HG02943 (cell line): ENCODE results near the gene COL5A1.

ENCODE experiments used
- ATAC-seq: cut with Tn5 transposase; IDR thresholded peaks from one replicate; pipeline ENCODE4 v1.9.1; 2021; ENCODE audit warnings: mild to moderate bottlenecking, low read depth, moderate library complexity; ENCODE audit not compliant: unreplicated experiment

The COL5A1 gene

GRCh38 chr9:134688661-134689320, 47.2 kb downstream of the COL5A1 start:
- ATAC-seq: no peak

DNA sequence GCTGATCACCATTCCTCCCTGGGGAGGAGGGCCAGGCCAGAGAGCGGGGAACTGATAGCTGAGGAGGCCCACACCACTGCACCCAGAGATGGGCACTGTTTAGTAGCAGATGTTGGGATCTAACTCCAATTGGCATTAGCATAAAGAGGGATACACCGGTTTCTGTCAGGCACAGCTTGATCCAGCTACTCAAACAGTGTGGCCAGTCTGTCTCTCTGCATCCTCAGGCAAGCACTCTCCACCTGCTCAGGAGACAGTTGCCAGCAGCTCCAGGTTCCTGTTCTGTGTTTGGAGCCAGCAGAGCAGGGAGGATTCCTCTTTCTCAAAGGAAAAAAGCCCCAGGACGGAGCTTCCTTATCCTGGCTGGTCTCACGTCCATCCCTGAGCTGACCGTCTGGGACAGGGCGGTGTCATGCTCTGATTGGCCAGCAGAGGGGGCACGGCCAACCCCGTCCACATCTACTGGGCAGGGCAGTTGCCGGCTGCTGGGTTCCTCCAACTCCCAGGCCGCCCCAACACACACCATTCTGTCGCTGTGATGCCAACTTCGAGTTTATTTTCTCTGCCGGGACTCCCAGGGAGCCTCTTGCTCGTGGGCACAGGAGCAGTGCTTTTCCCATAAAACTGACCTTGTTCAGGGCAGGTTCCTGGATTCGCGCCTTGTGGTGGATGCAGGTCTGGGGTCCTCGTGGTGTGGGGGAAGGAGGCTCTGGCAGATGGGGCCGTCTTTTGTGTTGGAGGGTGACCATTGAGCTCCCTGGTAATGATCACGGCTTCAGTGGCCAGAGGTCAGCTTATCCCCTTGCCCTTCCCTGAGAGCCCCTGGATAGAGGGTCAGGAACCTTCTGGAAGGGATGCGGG, 47.9 kb downstream of the COL5A1 start:
- ATAC-seq: no peak

DNA sequence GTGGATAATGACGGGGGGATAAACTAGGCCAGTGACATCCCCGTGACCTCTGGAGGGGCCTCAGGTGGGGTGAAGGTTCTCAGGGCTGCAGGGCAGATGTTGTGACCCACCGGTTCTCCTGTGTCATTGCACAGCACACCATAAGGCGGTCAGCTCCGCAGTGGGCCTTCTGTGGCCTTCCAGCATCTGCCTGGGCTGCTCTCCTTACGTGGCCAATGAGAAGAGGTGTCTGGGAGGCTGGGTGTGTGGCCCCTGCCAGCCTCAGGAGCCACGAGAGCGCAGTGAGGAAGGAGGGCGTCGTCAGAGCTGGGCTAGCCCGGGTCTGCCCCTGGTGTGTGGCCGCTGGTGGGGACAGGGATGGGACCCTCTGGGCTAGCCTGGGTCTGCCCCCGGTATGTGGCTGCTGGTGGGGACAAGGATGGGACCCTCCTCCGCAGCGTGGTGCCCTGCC, 48.7 kb downstream of the COL5A1 start:
- ATAC-seq: no peak

DNA sequence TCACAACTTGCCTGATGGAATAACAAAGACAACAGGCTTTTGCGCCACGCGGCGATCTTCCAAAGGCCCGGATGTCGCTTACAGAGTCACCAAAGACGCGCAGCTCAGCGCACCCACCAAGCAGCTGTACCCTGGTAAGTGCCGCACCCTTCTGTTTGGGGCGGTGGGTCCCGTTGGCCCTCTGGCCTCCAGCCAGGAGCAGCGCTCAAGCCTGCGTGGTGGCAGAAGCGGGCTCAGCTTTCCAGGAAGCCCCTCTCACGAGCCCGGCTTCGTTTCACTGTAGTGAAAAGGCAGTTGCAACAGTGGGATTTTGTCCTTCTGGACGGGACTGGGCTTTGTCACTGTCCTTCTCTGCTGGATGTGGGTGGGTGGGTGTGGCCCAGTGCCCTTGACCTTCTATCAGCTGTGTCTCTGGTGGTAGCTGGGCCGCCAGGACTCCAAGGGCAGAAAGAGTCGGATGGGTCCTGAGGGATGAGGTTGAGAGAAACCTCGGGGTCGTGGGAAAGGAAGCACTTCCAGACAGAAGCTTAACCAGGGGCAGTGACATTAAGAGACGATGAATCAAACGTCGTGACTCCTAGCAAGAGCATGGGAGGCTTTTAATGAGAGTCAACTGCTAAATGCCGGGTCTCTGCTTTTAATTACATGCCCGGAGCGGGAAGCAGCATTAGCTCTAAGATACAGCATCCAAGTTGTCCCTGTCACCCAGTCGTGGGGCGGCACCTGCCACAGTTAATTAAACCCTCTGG, 49.5 kb downstream of the COL5A1 start:
- ATAC-seq: no peak

- ATAC-seq: no peak
Observed at GRCh38 chr9:134691695-134692572, 50.3 kb downstream of the COL5A1 start.

DNA sequence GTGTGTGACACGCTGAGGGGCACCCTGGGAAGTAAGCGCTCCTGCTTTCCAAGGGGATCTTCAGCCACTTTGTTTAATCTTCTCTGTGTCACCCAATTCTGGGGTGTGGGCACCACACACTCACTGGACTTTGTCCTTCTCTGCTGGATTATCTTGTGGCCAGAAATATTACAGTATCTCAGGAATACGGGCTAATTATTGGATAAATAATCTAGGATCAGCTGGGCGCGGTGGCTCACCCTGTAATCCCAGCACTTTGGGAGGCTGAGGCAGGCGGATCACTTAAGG, 50.9 kb downstream of the COL5A1 start:
- no peak for ATAC-seq

- no peak for ATAC-seq
Observed at GRCh38 chr9:134693011-134693410, 51.4 kb downstream of the COL5A1 start.

DNA sequence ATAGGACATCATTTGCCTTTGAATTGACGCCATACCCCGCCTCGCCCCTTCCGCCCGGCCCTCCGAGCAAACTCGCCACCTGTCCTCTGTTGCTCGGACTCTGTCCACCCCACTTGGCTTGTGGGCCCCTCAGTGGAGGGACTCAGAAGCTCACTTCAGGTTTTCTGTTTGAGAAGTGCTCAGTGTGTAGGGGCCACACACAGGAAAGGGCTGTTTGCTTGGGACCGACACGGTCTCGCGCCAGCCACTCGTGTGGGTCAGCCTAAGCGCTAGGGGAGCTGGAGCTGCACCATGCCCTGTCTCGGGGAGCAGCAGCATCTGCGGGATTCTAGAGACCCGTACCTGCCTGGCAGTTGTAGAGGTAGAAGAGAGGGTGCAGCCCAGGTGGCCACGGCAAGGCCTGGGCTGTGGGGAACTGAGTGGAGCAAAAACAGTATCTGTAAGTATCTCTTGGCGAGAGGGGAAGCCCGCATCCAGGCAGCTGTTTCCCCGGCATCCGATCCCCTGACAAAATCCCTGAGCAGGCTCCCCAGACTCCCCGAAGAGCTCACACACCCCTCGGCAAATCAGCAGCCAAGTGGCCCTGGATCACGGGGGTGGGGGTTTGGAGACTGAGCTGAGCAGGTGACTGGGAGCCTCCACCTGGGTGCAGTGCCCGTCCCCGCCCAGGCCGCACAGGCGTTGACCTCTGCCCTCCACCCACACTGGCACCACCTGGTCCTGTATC, 52.2 kb downstream of the COL5A1 start:
- ATAC-seq: no peak

DNA sequence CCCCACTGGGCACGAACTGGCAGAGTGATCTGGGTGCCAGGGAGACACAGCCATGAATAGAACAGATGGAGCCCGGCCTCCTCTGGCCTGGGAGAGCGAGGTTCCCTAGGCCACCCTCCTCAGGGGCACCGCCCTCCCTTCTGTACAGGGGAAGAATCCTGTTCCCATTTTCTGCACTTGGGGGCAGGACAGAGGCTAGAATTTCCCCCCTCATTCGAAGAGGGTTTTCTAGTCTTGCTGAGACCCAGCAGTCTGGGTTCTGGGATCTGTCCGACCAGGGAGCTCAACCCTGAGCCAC, 52.7 kb downstream of the COL5A1 start:
- no peak for ATAC-seq

DNA sequence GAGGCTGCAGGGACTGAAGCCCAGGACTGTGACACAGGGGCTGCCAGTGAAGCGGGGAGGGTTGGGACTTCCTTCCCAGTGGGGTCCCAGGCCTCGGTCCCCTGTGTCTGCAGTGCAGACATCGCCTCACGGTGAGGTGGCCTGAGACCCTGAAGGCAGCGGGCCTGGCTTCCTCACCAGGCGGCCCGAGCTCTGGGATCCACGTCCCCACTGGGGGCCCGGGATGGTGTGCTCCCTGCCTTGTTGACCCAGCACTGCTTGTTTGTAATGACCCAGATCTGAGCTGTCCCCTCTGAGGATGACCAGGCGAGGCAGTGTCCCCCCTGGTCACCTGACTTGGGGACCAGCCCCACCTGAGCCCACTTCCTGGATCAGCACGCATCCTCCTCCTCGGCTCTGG, 53.1 kb downstream of the COL5A1 start:
- no peak for ATAC-seq

DNA sequence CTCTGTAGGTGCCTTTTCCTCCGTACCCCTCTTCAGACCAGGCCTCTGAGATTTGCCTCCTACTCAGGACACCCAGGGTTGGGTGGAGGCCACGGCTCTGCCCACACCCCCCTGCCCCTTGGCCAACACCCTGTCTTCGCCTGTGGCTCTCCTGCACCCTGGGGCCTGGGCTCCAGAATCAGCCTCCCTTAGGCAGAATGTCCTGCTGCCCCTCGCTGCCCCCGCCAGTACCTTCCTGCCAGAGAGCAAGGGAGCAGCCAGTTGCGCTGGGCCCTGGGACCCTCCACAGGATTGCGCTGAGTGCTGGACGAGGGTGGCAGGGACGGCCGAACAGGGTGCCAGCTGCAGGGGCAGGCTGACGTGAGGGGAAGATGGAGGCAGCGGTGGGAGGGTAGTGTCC, 53.5 kb downstream of the COL5A1 start:
- no peak for ATAC-seq

DNA sequence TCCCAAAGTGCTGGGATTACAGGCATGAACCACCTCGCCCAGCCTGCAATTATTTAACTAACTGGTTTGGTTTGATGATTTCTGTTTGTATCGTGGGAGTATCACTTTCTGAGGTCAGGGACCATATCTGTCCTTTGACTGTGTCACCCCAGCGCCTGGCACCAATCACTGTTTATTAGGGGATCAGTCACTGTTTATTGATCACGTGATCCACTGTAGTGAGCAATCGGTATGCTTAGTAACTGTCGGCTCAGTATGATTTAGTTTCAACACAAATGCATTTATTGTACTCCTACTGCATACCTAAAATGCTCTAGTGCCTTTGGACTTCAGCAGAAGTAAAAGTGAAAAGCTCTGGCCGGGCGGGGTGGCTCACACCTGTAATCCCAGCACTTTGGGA, 54.8 kb downstream of the COL5A1 start:
- ATAC-seq: no peak

GRCh38 chr9:134698111-134698510, 56.5 kb downstream of the COL5A1 start:
- ATAC-seq: no peak

DNA sequence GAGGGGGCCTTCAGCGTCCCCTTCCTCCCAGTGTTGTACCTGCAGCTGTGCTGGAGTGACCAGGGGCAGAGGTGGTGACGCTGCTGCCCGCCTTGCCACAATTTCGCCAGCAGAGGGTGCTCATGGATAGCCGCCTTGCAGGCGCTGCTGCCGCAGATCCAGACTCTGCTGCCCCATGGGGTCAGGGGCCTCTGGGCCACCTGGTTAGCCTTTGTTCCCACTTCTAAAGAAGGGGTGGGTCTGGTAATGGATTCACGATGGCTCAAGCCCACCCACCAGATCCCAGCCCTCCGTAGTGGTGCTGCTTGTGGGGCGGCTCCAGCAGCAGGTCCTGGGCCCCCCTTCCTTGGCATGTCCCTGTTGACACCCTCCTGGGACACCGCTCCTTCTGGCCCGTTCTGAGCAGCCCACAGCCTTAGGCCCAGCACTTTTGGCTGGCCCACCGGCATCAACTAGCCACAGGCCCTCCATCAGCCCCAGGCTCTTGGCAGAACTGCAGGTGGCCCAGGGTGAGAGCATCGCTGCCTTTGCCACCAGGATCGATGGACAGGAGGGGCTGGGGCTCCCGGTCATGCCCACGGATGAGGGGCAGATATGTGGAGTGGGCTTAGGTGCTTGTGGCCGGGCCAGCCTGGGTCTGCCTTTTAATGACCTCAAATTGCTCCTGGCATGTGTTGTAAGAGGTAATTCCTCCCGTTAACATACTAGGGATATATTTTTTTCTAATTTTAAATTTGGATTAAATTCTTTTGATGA, 57.2 kb downstream of the COL5A1 start:
- ATAC-seq: no peak

GRCh38 chr9:134699343-134699740, 57.7 kb downstream of the COL5A1 start:
- ATAC-seq: no peak

GRCh38 chr9:134700636-134701350, 59.2 kb downstream of the COL5A1 start:
- no peak for ATAC-seq

GRCh38 chr9:134701581-134702259, 60.1 kb downstream of the COL5A1 start:
- ATAC-seq: no peak

DNA sequence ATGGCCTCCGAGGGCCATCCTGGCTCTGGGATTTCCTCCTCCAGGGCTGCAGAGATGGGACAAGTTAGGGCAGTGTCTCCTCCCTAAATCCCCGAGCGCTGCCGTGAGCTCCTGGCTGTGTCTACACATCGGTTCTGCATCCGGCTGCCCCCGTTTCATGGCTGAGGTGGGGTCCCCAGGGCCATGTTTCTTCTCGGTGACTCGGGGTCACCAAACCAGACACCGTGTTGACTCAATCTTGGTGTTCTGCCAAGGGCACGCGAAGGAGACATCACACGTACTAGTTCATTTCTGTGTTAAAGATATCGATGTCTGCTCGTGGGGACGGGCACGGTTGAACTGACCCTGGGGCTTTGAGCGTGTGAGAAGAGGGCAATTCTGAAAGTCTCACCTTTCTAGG, 60.7 kb downstream of the COL5A1 start:
- ATAC-seq: no peak
